ENCODE measurements around the gene TRPV3.
"Not testable (repeated sequence)": the region's sequence is repeated elsewhere in the genome, so short reads cannot be mapped to it uniquely, and the experiment has no call there.

DNA sequence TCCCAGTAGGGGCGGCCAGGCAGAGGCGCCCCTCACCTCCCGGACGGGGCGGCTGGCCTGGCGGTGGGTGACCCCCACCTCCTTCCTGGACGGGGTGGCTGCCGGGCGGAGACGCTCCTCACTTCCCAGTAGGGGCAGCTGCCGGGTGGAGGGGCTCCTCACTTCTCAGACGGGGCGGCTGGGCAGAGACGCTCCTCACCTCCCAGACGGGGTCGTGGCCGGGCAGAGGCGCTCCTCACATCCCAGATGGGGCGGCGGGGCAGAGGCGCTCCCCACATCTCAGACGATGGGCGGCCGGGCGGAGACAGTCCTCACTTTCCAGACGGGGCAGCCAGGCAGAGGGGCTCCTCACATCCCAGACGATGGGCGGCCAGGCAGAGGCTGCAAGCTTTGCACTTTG is 6.6 kb upstream of the TRPV3 start:
- TF ChIP-seq, protein P1, sequence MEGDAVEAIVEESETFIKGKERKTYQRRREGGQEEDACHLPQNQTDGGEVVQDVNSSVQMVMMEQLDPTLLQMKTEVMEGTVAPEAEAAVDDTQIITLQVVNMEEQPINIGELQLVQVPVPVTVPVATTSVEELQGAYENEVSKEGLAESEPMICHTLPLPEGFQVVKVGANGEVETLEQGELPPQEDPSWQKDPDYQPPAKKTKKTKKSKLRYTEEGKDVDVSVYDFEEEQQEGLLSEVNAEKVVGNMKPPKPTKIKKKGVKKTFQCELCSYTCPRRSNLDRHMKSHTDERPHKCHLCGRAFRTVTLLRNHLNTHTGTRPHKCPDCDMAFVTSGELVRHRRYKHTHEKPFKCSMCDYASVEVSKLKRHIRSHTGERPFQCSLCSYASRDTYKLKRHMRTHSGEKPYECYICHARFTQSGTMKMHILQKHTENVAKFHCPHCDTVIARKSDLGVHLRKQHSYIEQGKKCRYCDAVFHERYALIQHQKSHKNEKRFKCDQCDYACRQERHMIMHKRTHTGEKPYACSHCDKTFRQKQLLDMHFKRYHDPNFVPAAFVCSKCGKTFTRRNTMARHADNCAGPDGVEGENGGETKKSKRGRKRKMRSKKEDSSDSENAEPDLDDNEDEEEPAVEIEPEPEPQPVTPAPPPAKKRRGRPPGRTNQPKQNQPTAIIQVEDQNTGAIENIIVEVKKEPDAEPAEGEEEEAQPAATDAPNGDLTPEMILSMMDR (IDR thresholded peaks at IDR 0.05; ENCODE audit: insufficient read depth, low read length, poor library complexity, severe bottlenecking) = not testable (repeated sequence)
- TF ChIP-seq EZH2phosphoT487 (conservative IDR thresholded peaks at IDR 0.05; ENCODE audit: low read length) = not testable (repeated sequence)

Measured in SU-DHL-6 (cell line).